ENCODE data around the gene ELAC1. TPM values are rescaled to one million over a fixed set of nuclear protein-coding genes. Genes with fewer than 3 reads are reported as not detected.

ELAC1 gene
- total RNA-seq, 2 donors from 2014 or later: 9.6 to 10.2 TPM

DNA sequence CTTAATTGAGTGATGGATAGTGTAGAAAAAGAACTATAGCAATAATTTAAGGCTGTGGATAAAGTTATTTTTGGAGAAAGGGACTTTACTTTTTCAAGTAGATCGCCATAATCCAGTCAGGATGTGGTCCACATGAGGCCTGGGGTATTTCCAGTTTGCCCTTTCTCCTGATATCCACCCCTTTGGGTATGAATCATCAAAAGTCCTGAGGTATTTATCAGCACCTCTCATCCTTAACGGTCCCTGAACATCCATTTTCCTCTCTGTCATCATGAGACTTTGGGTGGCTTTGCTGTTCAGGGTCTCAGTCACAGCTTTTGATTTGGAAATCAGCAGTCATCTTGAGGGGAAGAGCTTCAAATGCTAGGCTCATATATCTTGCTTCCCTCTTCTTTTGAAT lies 39.3 kb upstream of the ELAC1 start:
- TF ChIP-seq POLR2A (IDR thresholded peaks at IDR 0.05): no peak
- TF ChIP-seq, protein P1, sequence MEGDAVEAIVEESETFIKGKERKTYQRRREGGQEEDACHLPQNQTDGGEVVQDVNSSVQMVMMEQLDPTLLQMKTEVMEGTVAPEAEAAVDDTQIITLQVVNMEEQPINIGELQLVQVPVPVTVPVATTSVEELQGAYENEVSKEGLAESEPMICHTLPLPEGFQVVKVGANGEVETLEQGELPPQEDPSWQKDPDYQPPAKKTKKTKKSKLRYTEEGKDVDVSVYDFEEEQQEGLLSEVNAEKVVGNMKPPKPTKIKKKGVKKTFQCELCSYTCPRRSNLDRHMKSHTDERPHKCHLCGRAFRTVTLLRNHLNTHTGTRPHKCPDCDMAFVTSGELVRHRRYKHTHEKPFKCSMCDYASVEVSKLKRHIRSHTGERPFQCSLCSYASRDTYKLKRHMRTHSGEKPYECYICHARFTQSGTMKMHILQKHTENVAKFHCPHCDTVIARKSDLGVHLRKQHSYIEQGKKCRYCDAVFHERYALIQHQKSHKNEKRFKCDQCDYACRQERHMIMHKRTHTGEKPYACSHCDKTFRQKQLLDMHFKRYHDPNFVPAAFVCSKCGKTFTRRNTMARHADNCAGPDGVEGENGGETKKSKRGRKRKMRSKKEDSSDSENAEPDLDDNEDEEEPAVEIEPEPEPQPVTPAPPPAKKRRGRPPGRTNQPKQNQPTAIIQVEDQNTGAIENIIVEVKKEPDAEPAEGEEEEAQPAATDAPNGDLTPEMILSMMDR (IDR thresholded peaks at IDR 0.05): no peak
- Histone ChIP-seq H3K27me3 (no peaks in the 10 kb centered on the region), H3K4me1 (no peaks in the 10 kb centered on the region), H3K27ac (no peak overlapping the region), H3K4me3 (no peak overlapping the region), H3K36me3 (replicated peaks in 1 of 2; ENCODE audit: insufficient read depth in 1 of 2, low read depth in 2 of 2) (peaks cover 0 to 4% of the 10 kb centered on the region in 2 donors), H3K9me3 (no peaks in the 10 kb centered on the region)
- ATAC-seq: no peak
- 84 to 94% methylated on average over 2 of the region's 2 CpGs for WGBS, 2 donors
- DNase-seq: no peak
- intact Hi-C loops (cut with DNase I): no loop called here

DNA sequence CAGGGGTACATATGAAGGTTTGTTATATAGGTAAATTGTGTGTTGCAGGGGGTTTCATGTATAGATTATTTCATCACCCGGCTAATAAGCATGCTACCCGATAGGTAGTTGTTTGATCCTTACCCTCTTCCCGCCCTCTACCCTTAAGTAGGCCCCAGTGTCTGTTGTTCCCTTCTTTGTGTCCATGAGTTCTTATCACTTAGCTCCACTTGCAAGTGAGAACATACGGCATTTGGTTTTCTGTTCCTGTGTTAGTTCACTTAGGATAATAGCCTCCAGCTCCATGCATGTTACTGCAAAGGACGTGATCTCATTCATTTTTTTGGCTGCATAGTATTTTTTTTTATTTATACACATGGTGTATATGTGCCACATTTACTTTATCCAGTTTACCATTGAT lies 34.2 kb upstream of the ELAC1 start:
- Histone ChIP-seq H3K27me3 (no peaks in the 10 kb centered on the region), H3K4me3 (no peak overlapping the region), H3K27ac (no peak overlapping the region), H3K4me1 (no peaks in the 10 kb centered on the region), H3K9me3 (no peaks in the 10 kb centered on the region), H3K36me3 (replicated peaks in 1 of 2; ENCODE audit: insufficient read depth in 1 of 2, low read depth in 2 of 2) (no peaks in the 10 kb centered on the region)
- TF ChIP-seq, protein P1 (IDR thresholded peaks at IDR 0.05): no peak
- no peak for TF ChIP-seq POLR2A (IDR thresholded peaks at IDR 0.05)
- WGBS, 2 donors: 92 to 94% methylated on average over 5 of the region's 5 CpGs
- intact Hi-C loops (cut with DNase I): no loop called here
- ATAC-seq (no peak), DNase-seq (no peak)

DNA sequence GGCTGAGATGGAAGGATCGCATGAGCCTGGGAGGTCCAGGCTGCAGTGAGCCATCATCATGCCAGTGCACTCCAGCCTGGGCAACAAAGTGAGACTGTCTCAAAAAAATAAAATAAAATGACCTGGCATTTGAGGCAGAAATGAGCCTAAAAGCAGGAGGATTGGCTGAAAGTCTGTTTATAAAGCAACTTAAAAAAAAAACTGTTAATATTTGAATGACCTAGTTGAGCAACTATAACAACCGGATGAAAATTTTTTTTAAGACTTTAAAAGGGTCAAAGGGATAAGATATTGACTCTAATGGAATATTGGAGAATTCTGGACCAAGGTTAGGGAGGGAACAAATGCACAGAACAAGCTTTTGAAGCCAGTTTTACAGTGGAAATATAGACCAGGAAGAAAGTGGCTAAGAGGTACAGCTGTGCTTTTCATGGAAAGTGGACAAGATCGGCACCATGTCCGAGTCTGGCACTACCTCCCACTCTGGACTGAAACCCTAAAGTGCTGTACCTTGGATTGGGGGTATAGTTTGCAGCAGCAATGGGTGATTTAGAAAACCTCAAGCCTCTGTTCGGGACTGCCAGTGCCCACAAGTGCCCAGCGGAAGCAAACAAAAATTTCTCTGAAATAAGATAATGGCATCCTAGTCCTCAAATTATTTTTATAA lies 33.2 kb upstream of the ELAC1 start:
- intact Hi-C loops (cut with DNase I): no loop called here
- H3K36me3 ChIP-seq (replicated peaks in 1 of 2; ENCODE audit: insufficient read depth in 1 of 2, low read depth in 2 of 2): no peaks in the 10 kb centered on the region
- WGBS, 2 donors: 90 to 92% methylated on average over 6 of the region's 6 CpGs
- ATAC-seq (no peak), DNase-seq (no peak)
- H3K4me3 ChIP-seq: no peak overlapping the region
- no peaks in the 10 kb centered on the region for H3K9me3 ChIP-seq
- H3K27ac ChIP-seq: no peak overlapping the region
- TF ChIP-seq, protein P1 (IDR thresholded peaks at IDR 0.05): no peak
- TF ChIP-seq POLR2A (IDR thresholded peaks at IDR 0.05): no peak
- H3K27me3 ChIP-seq: no peaks in the 10 kb centered on the region
- no peaks in the 10 kb centered on the region for H3K4me1 ChIP-seq

DNA sequence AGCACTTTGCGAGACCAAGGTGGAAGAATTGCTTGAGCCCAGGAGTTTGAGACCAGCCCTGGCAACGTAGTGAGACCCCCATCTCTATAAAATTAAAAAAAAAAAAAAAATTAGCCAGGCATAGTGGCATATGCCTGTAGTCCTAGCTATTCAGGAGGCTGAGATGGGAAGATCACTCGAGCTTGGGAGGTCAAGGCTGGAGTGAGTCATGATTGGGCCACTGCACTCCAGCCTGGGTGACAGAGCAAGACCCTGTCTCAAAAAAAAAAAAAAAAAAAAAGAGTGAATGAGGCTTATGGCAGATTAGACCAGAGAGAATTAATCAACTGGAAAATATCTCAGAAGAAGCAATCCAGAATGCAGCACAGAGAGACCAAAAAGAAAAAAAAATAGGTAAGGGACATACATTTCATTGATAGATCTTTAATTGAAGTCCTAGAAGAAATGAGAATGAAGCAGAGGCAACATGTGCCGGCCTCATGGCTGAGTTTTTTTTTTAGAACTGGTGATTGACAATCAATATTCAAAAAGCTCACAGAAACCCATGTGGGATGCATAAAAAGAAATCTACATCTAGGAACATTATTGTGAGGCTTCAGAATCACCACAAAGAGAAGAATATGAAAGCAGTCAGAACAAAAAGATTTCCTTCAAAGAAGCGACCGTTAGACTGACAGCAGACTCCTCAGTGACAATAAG lies 32.2 kb upstream of the ELAC1 start:
- H3K27ac ChIP-seq: no peak overlapping the region
- TF ChIP-seq, protein P1 (IDR thresholded peaks at IDR 0.05): no peak
- TF ChIP-seq POLR2A (IDR thresholded peaks at IDR 0.05): no peak
- no peak for DNase-seq
- WGBS, 2 donors: 90 to 94% methylated on average over 6 of the region's 6 CpGs
- H3K9me3 ChIP-seq: no peaks in the 10 kb centered on the region
- no peak for ATAC-seq
- intact Hi-C loops (cut with DNase I): no loop called here
- no peaks in the 10 kb centered on the region for H3K27me3 ChIP-seq
- H3K4me1 ChIP-seq: no peaks in the 10 kb centered on the region
- H3K4me3 ChIP-seq: no peak overlapping the region
- H3K36me3 ChIP-seq (replicated peaks in 1 of 2; ENCODE audit: insufficient read depth in 1 of 2, low read depth in 2 of 2): no peaks in the 10 kb centered on the region

DNA sequence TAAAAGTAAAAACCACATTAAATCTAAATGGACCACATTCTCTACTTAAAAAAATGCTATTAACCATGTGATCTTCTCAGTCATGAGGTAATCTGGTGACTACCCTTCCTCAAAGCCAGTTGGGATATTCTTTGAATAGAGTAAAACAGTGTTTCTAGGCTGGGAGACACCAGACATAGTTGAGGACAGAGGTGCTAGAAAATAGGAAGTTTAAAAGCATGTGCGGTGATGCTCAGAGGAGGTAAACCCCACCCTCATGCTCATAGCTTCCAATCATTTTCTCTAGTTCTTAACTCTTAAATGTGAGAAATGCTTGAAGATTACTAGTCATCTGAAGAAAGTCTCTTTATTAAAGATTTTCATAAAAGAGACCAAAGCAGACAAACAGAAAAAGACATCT lies 30.7 kb upstream of the ELAC1 start:
- DNase-seq (no peak), ATAC-seq (no peak)
- WGBS, 2 donors: 88 to 96% methylated on average over 1 of the region's 1 CpG
- intact Hi-C loops (cut with DNase I): no loop called here
- Histone ChIP-seq H3K4me1 (no peaks in the 10 kb centered on the region), H3K36me3 (replicated peaks in 1 of 2; ENCODE audit: insufficient read depth in 1 of 2, low read depth in 2 of 2) (no peaks in the 10 kb centered on the region), H3K9me3 (no peaks in the 10 kb centered on the region), H3K27ac (no peak overlapping the region), H3K4me3 (no peak overlapping the region), H3K27me3 (no peaks in the 10 kb centered on the region)
- TF ChIP-seq, protein P1 (IDR thresholded peaks at IDR 0.05): no peak
- TF ChIP-seq POLR2A (IDR thresholded peaks at IDR 0.05): no peak

Data from body of pancreas (tissue), 4 donors.